Astrocyte of the hippocampus (primary cell): ENCODE measurements around the gene DYNC1LI2.
"Not testable (repeated sequence)": the region's sequence is repeated elsewhere in the genome, so short reads cannot be mapped to it uniquely, and the experiment has no call there.

ENCODE experiments used
- DNase-seq: peaks from one replicate; pipeline ENCODE4 v3.0.0; 2011; ENCODE audit warnings: low read depth, low spot score

DYNC1LI2 gene

DNA sequence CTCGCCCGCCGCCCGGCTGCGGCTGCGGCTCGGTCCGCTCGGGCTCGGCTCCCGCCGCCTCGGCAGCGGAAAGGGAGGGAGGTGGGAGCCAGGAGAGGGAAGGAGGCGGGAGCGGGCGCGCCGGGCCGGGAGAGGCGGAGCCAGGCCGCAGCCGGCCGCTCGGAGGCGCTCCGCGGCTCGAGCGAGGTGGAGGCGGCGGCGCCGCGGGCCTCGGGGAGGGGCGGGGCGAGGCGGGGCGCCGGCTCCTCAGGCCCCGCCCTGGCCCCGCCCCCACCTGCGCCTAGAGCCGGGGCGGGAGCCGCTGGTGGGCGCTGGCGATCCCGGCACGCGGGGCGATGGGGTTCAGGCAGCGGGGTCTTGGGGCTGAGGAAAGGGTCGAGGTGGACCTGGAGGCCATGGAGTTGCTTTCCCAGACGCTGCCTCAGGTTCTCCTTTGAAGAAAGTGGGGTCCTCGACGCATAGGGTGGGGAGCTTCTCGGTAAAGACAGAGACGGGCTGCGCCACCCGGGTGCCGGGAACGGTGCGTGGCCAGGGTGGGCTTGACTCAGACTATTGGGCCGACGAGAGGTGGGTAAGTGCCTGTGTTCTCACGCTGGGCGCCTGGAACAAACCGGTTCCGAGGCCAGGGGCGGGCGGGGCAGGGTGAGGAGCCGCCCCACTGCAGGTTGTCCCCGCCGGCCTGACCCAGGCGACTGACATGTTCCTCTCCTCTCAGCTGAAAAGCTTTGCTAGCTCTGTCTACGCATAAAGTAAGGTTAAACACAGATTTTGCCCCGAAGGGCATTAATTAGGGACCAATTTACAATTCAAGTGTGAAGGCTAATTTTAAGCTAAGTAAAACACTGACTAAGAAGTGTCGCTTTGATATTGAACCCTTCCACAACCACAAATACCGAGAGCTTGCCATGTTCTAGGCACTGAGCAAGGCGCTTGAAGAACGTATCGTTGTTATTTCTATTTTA, 54.5 kb downstream of the DYNC1LI2 start, which contains the start of gene CMTM4:
Gene CMTM4, minus strand, starts transcription at position 75 of the 962 bp plus-strand sequence. CDS start 218 bp downstream, outside the sequence.
- DNase-seq, result peak; percentile 96

- DNase-seq, result peak; percentile 39
Observed at GRCh38 chr16:66695935-66696668, 55.3 kb downstream of the DYNC1LI2 start.

- DNase-seq, result no peak
Observed at GRCh38 chr16:66695471-66695934, 55.9 kb downstream of the DYNC1LI2 start.

GRCh38 chr16:66693149-66693548, 58.3 kb downstream of the DYNC1LI2 start:
- no peak for DNase-seq

DNA sequence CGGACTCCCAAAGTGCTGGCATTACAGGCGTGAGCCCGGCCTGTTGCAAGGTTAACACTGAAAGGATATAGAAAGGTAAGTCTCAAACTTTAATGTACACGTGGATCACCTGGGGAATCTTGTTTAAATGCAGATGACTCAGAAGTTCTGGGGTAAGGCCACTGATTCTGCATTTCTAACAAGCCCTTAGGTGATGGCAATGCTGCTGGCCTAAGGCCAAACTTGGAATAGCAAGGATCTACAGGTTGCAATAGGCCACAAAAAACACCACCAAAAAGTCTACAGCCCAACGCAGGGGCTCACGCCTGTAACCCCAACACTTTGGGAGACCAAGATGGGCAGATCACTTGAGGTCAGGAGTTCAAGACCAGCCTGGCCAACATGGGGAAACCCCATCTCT, 59.1 kb downstream of the DYNC1LI2 start:
- no peak for DNase-seq

GRCh38 chr16:66691234-66691633, 60.2 kb downstream of the DYNC1LI2 start:
- DNase-seq, result no peak

- no peak for DNase-seq
Observed at GRCh38 chr16:66690106-66690847, 61.1 kb downstream of the DYNC1LI2 start.

GRCh38 chr16:66689282-66689681, 62.1 kb downstream of the DYNC1LI2 start:
- DNase-seq, result no peak

DNA sequence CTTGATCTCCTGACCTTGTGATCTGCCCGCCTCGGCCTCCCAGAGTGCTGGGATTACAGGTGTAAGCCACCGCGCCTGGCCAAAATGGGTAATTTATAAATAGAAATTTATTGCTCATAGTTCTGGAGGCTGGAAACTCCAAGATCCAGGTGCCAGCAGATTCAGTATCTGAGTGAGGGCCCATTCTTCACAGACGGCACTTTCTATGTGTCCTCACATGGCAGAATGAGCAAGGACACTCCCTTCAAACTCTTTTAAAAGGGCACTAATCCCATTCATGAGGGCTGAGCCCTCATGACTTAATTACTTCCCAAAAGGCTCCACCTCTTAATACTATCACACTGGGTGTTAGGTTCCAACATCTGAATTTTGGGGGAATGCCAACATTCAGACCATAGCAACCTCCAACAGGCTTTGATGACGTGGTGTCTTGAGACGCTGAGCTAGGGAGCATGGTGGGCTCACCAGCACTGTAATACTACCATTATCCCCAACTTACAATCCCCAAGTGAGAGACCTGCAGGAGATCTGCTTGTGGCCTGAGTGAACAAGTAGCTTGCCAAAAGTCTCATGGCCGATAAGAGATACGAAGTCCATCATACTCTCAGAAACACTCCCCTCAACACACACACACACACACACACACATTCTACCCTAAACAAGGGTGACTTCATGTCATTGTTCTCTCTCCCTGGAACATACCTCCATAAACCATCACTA, 63.3 kb downstream of the DYNC1LI2 start:
- DNase-seq, result no peak

DNA sequence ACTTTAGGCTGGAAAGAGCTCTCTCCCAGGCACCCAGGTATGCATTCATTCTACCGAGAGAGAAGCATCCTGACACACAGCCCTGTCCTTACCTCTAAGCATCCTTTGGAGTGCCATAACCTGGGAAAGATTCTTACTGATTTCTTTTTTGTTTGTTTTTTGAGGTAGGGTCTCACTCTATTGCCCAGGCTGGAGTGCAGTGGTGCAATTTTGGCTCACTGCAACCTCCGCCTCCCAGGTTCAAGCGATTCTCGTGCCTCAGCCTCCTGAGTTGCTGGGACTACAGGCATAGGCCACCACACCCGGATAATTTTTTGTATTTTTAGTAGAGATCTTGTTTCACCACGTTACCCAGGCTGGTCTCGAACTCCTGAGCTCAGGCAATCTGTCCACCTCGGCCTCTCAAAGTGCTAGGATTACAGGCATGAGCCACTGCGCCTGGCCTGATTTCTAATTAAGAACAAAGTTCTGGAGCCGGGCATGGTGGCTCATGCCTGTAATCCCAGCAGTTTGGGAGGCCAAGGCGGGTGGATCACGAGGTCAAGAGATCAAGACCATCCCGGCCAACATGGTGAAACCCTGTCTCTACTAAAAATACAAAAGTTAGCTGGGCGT, 65.8 kb downstream of the DYNC1LI2 start:
- not testable (repeated sequence) for DNase-seq

DNA sequence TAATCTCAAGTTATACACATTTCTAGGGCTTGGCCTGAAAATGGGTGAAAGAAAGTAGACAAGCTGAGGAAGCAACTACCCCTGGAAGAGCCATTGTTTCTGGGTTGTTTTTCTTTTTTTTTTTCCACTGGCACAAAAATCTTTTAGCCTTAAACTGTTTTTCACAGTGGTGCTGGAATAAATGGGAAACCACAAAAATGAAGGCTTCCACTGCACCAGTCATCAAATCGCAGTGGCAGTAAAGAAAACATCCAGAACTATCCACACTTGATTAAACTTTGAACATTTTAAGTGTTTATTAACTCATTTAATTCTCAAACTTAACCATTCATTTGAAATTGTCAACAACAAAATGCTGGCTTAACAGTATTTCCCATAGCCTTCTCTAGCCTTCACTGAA, 69.1 kb downstream of the DYNC1LI2 start:
- DNase-seq, result peak; percentile 77

DNA sequence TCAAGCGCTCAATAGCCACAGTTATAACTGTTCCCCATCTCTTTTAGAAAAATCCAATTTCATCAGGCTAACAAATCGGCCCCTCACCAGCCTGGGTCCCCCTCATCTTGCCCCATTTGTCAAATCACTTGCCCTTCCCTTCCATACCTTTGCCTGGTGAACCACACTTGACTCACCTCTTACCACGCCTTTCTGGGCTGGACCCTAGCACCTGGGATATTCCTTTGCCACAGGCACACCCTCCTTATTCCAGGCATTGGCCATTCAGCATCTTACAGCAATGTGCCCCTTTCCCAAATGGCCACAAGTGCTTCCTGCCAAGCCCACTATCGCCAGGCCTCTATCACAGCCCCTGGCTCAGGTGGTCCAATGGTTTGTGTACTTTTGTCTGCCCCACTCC, 69.7 kb downstream of the DYNC1LI2 start:
- DNase-seq, result no peak

DNA sequence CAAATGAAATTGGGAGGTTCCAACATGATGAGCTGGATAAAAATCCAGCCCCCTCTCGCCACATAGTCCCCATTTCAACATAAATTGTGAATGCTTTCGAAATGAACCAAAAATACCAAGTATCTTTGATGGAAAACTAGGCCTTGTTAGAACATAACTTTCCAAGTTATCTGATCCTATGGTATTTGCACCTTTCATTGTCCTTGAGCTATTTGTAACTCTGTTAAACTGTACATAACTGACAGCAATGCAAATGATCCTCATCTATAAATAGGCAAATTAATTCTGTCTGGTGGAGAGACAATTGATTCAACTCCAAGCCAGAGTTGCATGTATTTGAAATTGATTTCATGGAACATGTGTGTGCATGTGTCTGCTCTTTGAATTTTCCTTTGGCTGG, 73.1 kb downstream of the DYNC1LI2 start:
- DNase-seq, result no peak

DNA sequence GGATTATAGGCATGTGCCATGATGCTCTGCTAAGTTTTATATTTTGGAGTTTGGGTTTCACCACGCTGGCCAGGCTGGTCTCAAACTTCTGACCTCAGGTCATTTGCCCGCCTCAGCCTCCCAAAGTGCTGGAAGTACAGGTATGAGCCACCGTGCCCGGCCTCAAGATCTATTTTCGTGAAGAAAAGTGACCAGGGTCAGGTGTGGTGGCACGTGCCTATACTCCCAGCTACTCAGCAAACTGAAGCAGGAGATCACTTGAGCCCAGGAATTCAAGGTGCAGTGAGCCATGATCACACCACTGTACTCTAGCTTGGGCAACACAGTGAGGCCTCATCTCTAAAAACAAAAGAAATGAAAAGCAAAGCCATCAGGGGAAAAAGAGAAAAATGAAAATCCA, 73.6 kb downstream of the DYNC1LI2 start:
- DNase-seq, result no peak

- no peak for DNase-seq
Observed at GRCh38 chr16:66677179-66677578, 74.2 kb downstream of the DYNC1LI2 start.

DNA sequence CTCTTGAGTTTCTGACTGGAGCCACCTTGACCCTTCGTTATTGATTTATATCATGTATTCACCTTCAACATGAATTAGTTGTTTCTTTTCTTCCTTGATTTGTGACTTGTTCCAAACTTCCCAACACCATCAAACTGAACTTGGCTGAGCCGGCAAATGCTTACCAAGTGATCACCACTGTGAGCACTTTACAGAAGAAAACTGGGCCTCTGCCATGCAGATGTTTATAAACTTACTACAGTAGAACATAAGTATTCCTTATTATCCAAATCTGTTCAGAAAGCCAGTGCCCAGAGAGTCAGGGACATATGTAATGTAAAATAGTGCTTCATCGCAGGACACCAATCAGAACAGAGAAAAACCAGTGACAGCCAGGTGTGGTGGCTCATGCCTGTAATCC, 74.8 kb downstream of the DYNC1LI2 start:
- no peak for DNase-seq

DNA sequence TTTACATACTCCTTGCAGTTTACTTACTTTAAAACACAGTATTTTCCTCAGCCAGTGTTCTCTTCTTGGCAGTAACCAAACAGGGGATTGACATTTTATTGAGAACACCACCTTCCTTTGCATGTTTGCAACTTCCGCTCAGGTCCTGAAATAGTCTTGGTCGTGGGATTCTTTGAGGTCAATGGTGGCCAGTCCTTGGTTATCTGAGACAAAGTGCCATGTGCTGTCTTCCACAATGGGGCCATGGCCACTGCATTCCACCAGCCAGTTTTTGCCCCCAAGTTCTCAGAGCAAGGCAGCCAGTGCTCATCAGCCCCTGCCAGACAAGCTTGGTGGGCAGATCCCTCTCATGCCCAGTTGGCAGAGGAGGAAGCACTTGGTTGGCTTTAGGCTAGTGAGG, 77.7 kb downstream of the DYNC1LI2 start:
- no peak for DNase-seq
